Lung (tissue), 12 donors: ENCODE data around the gene AHNAK. TPM values are rescaled to one million over a fixed set of nuclear protein-coding genes. Genes with fewer than 3 reads are reported as not detected.

ENCODE experiments used
- ATAC-seq: fragments of 200-7000 bp; cut with Tn5 transposase; one replicate; pipeline ENCODE4 v1.9.1; 2020; ENCODE audit warnings: moderate number of reproducible peaks; ENCODE audit not compliant: insufficient read depth, low FRiP score
- DNase-seq, 3 donors: peaks; one replicate each; pipeline ENCODE4 v3.0.0-alpha.2; 2013 to 2017
- H3K27ac ChIP-seq, 2 donors: one replicate each; pipeline ENCODE4 v1.5.1; 2013; ENCODE audit warnings: mild to moderate bottlenecking in 2 of 2, moderate library complexity in 2 of 2, control low read depth in 1 of 2, inconsistent platforms in 1 of 2, low read depth in 1 of 2, low read length in 1 of 2
- H3K27me3 ChIP-seq, 3 donors: one replicate each; pipeline ENCODE4 v1.5.1; 2013; ENCODE audit warnings: low read length in 2 of 3; ENCODE audit not compliant: control insufficient read depth in 3 of 3, insufficient read depth in 3 of 3
- H3K36me3 ChIP-seq, 4 donors: one replicate each; pipeline ENCODE4 v1.5.1; 2013; ENCODE audit warnings: low read length in 4 of 4, mild to moderate bottlenecking in 1 of 4, moderate library complexity in 1 of 4; ENCODE audit not compliant: control insufficient read depth in 4 of 4, insufficient read depth in 4 of 4
- H3K4me1 ChIP-seq, 5 donors: one replicate each; pipeline ENCODE4 v1.5.1; 2013; ENCODE audit warnings: low read length in 5 of 5, mild to moderate bottlenecking in 2 of 5, moderate library complexity in 1 of 5; ENCODE audit not compliant: control insufficient read depth in 5 of 5, insufficient read depth in 5 of 5
- H3K4me3 ChIP-seq: one replicate; pipeline ENCODE4 v1.5.1; 2013; ENCODE audit warnings: mild to moderate bottlenecking, control low read depth, moderate library complexity
- H3K9ac ChIP-seq, 2 donors: one replicate each; pipeline ENCODE4 v1.5.1; 2013; ENCODE audit warnings: low read length in 2 of 2, control low read depth in 1 of 2; ENCODE audit not compliant: insufficient read depth in 1 of 2
- H3K9me3 ChIP-seq, 4 donors: one replicate each; pipeline ENCODE4 v1.5.1; 2013; ENCODE audit warnings: low read length in 3 of 4, mild to moderate bottlenecking in 1 of 4, moderate library complexity in 1 of 4; ENCODE audit not compliant: control insufficient read depth in 4 of 4, insufficient read depth in 3 of 4
- CTCF ChIP-seq: IDR thresholded peaks from 2 replicates; pipeline ENCODE4 v1.5.1; 2012; ENCODE audit warnings: mild to moderate bottlenecking; ENCODE audit errors: control extremely low read depth, extremely low read depth
- WGBS, 2 donors: extraction: QIAGEN DNeasy Blood & Tissue Kit; methylation state at CpG; one replicate each; pipeline ENCODE4 v1.1.7; 2013; 5-methylcytosine and 5-hydroxymethylcytosine counted together
- polyA plus RNA-seq, 2 donors: library from polyadenylated mRNA; stranded (reverse); fragments of 200-250 nt; gene quantifications; one replicate each; pipeline ENCODE4 v1.2.1, GENCODE V29; 2013
- total RNA-seq, 2 donors: library from RNA; depleted of rRNA in 1 of 2; stranded (reverse); fragments of >200 nt in 1 of 2; gene quantifications; one replicate each; pipeline ENCODE4 v1.2.1, GENCODE V29; 2014 to 2021
- donor health status: control.
- donor health status: control.
- donor health status: Bipolar disorder and iron deficiency.
- donor health status: healthy.
- donor health status: DM: yes; HTN: yes; CAD: no.

The AHNAK gene
- total and polyA plus RNA-seq, 4 donors, result 66.5 to 707 (median 238) TPM

GRCh38 chr11:62579252-62579651 is 32.6 kb upstream of the AHNAK start:
- H3K9me3 ChIP-seq, result no peaks in the 10 kb centered on the region
- no peak overlapping the region for H3K9ac ChIP-seq
- ATAC-seq (no peak), DNase-seq (no peak)
- no peaks in the 10 kb centered on the region for H3K27me3 ChIP-seq
- TF ChIP-seq CTCF, result no peak
- peaks cover 2 to 26% (median 19%) of the 10 kb centered on the region in 4 donors for H3K36me3 ChIP-seq
- H3K27ac ChIP-seq, result no peak overlapping the region
- WGBS, 2 donors, result 92% methylated on average over 2 of the region's 2 CpGs
- no peak overlapping the region for H3K4me3 ChIP-seq
- H3K4me1 ChIP-seq, result peaks cover 0 to 18% (median 7%) of the 10 kb centered on the region in 5 donors

GRCh38 chr11:62578541-62578940 is 31.9 kb upstream of the AHNAK start:
- no peak for ATAC-seq
- WGBS, 2 donors, result 96 to 99% methylated on average over 11 of the region's 11 CpGs
- Histone ChIP-seq H3K9me3 (no peaks in the 10 kb centered on the region), H3K4me1 (peaks cover 0 to 18% (median 7%) of the 10 kb centered on the region in 5 donors), H3K36me3 (peaks cover 2 to 26% (median 17%) of the 10 kb centered on the region in 4 donors), H3K27me3 (no peaks in the 10 kb centered on the region), H3K4me3 (no peak overlapping the region), H3K9ac (no peak overlapping the region), H3K27ac (peak overlapping the region in 1 of 2 donors; percentile 34)
- DNase-seq, result no peak
- TF ChIP-seq CTCF, result no peak

- Histone ChIP-seq H3K36me3 (peaks cover 2 to 27% (median 19%) of the 10 kb centered on the region in 4 donors), H3K27ac (peak overlapping the region; percentile 25 to 91), H3K4me1 (peaks cover 0 to 24% (median 12%) of the 10 kb centered on the region in 5 donors), H3K27me3 (no peaks in the 10 kb centered on the region), H3K4me3 (no peak overlapping the region), H3K9me3 (no peaks in the 10 kb centered on the region), H3K9ac (no peak overlapping the region)
- WGBS, 2 donors, result 56 to 60% methylated on average over 12 of the region's 12 CpGs
- DNase-seq (peak; percentile 40 to 76 (median 53)), ATAC-seq (no peak)
- TF ChIP-seq CTCF, result no peak
Measured at GRCh38 chr11:62577046-62577714, 30.6 kb upstream of the AHNAK start.
